Activated B cell treated with CpG ODN at 0.5 μM for 24 hours (primary cell): ENCODE data around the gene AFTPH. TPM values are rescaled to one million over a fixed set of nuclear protein-coding genes. Genes with fewer than 3 reads are reported as not detected.

ENCODE experiments used
- ATAC-seq: fragments of 200-7000 bp; cut with Tn5 transposase; one replicate; pipeline ENCODE4 v1.10.0; 2021; ENCODE audit warnings: low read depth, mild to moderate bottlenecking, moderate library complexity
- CTCF ChIA-PET: fragments of 350-600 bp; sonication (Branson Sonifier 250); formaldehyde crosslinking; loops from one replicate; lab custom pipeline; 2021; ENCODE audit warnings: antibody characterized with exemption; lab: Charles Lee
- POLR2A ChIA-PET: fragments of 350-600 bp; sonication (Branson Sonifier 250); formaldehyde crosslinking; loops from one replicate; lab custom pipeline; 2021; ENCODE audit warnings: antibody characterized with exemption; lab: Charles Lee
- DNase-seq: peaks from one replicate; pipeline ENCODE4 v3.0.0; 2022
- H3K27ac Mint-ChIP-seq: one replicate; pipeline ENCODE4 v1.8.0; 2020; ENCODE audit warnings: mixed read lengths
- H3K27me3 Mint-ChIP-seq: one replicate; pipeline ENCODE4 v1.8.0; 2021; ENCODE audit warnings: mixed read lengths
- H3K36me3 Mint-ChIP-seq: one replicate; pipeline ENCODE4 v1.8.0; 2021; ENCODE audit warnings: low read depth, mixed read lengths
- H3K4me1 Mint-ChIP-seq: one replicate; pipeline ENCODE4 v1.8.0; 2021; ENCODE audit warnings: mixed read lengths
- H3K4me3 Mint-ChIP-seq: one replicate; pipeline ENCODE4 v1.8.0; 2020; ENCODE audit warnings: mild to moderate bottlenecking, mixed read lengths
- H3K9me3 Mint-ChIP-seq: one replicate; pipeline ENCODE4 v1.8.0; 2020; ENCODE audit warnings: mixed read lengths
- CTCF ChIP-seq: fragments of 200-600 bp; IDR thresholded peaks from one replicate; pipeline ENCODE4 v1.8.0; 2022; ENCODE audit warnings: antibody characterized with exemption, mild to moderate bottlenecking
- intact Hi-C: fragments of 100-400 bp; cut with micrococcal nuclease; formaldehyde crosslinking; loops from one replicate; pipeline ENCODE4 v1.15.1; 2024
- total RNA-seq: library from RNA; stranded (reverse); gene quantifications from 2 replicates; pipeline ENCODE4 v1.2.3, GENCODE V29; 2022

AFTPH gene
- total RNA-seq, 1 donor from 2014 or later, result 81.3 TPM

GRCh38 chr2:64605991-64606478, 81.9 kb downstream of the AFTPH start:
- peak overlapping the region; percentile 78 for H3K4me3 Mint-ChIP-seq
- peak overlapping the region; percentile 78 for H3K27ac Mint-ChIP-seq
- DNase-seq (no peak), ATAC-seq (no peak)
- no peaks in the 10 kb centered on the region for H3K9me3 Mint-ChIP-seq
- CTCF ChIA-PET, result interaction anchor here (0.8 to 3.9 kb wide), 6 partner anchors 12 to 261 kb away, joined by 3 to 24 read pairs (median 12); no protein-coding TSS in a partner anchor
- H3K4me1 Mint-ChIP-seq, result peaks cover 34% of the 10 kb centered on the region
- TF ChIP-seq CTCF, result no peak
- H3K36me3 Mint-ChIP-seq, result no peaks in the 10 kb centered on the region
- POLR2A ChIA-PET, result interaction anchor here (0.7 to 5.7 kb wide), 12 partner anchors 11 to 450 kb away, joined by 3 to 59 read pairs (median 12); partner anchors contain the start of gene SERTAD2
- no peaks in the 10 kb centered on the region for H3K27me3 Mint-ChIP-seq
- intact Hi-C loops, result loop anchor here (2.0 kb wide), 2 partner anchors 19 to 93 kb away; no protein-coding TSS in a partner anchor

GRCh38 chr2:64606479-64607363, 82.6 kb downstream of the AFTPH start:
- H3K27ac Mint-ChIP-seq, result peak overlapping the region; percentile 78
- POLR2A ChIA-PET, result interaction anchor here (0.6 to 5.7 kb wide), 26 partner anchors 10 to 449 kb away, joined by 3 to 59 read pairs (median 4); partner anchors contain the start of gene SERTAD2

GRCh38 chr2:64607381-64608304, 83.5 kb downstream of the AFTPH start:
- H3K4me3 Mint-ChIP-seq, result peak overlapping the region; percentile 66
- peak overlapping the region; percentile 78 for H3K27ac Mint-ChIP-seq
- H3K27me3 Mint-ChIP-seq, result no peaks in the 10 kb centered on the region
- CTCF ChIA-PET, result interaction anchor here (0.7 to 3.9 kb wide), 14 partner anchors 11 to 277 kb away, joined by 3 to 24 read pairs (median 4); no protein-coding TSS in a partner anchor
- TF ChIP-seq CTCF, result no peak
- DNase-seq, result no peak
- POLR2A ChIA-PET, result interaction anchor here (0.5 to 5.7 kb wide), 31 partner anchors 9 to 620 kb away, joined by 3 to 59 read pairs (median 4); partner anchors contain the start of genes ACTR2, AFTPH and SERTAD2
- intact Hi-C loops, result loop anchor here (1.0 to 2.0 kb wide), 6 partner anchors 21 to 160 kb away; partner anchors contain the start of gene AFTPH
- H3K9me3 Mint-ChIP-seq, result no peaks in the 10 kb centered on the region
- H3K36me3 Mint-ChIP-seq, result no peaks in the 10 kb centered on the region
- ATAC-seq, result no peak
- peaks cover 34% of the 10 kb centered on the region for H3K4me1 Mint-ChIP-seq

More at GRCh38 chr2:64606479-64607363, 82.6 kb downstream of the AFTPH start:
- CTCF ChIA-PET, result interaction anchor here (0.7 to 3.9 kb wide), 11 partner anchors 11 to 276 kb away, joined by 3 to 24 read pairs (median 4); no protein-coding TSS in a partner anchor
- intact Hi-C loops, result loop anchor here (1.0 to 2.0 kb wide), 5 partner anchors 20 to 161 kb away; partner anchors contain the start of gene AFTPH
- H3K4me1 Mint-ChIP-seq, result peaks cover 34% of the 10 kb centered on the region
- H3K36me3 Mint-ChIP-seq, result no peaks in the 10 kb centered on the region
- DNase-seq (peak; percentile 69), ATAC-seq (peak; percentile 92)
- no peaks in the 10 kb centered on the region for H3K9me3 Mint-ChIP-seq
- no peaks in the 10 kb centered on the region for H3K27me3 Mint-ChIP-seq
- TF ChIP-seq CTCF, result no peak
- H3K4me3 Mint-ChIP-seq, result peak overlapping the region; percentile 78

GRCh38 chr2:64608867-64609226, 84.7 kb downstream of the AFTPH start:
- TF ChIP-seq CTCF, result no peak
- H3K9me3 Mint-ChIP-seq, result no peaks in the 10 kb centered on the region
- peak overlapping the region; percentile 70 for H3K4me3 Mint-ChIP-seq
- no peaks in the 10 kb centered on the region for H3K27me3 Mint-ChIP-seq
- peak overlapping the region; percentile 68 for H3K27ac Mint-ChIP-seq
- H3K36me3 Mint-ChIP-seq, result no peaks in the 10 kb centered on the region
- ATAC-seq, result peak; percentile 2
- intact Hi-C loops, result loop anchor here (1.0 to 2.0 kb wide), 4 partner anchors 34 to 256 kb away; no protein-coding TSS in a partner anchor
- ChIA-PET CTCF (interaction anchor here (0.8 to 3.6 kb wide), 9 partner anchors 17 to 159 kb away, joined by 3 to 24 read pairs (median 4); partner anchors contain the start of gene SERTAD2), POLR2A (interaction anchor here (0.6 to 5.7 kb wide), 14 partner anchors 9 to 589 kb away, joined by 3 to 59 read pairs (median 7); partner anchors contain the start of genes AFTPH and SERTAD2)
- H3K4me1 Mint-ChIP-seq, result peaks cover 34% of the 10 kb centered on the region
- no peak for DNase-seq
